ENCODE results near the gene CMKLR1. TPM values are rescaled to one million over a fixed set of nuclear protein-coding genes. Genes with fewer than 3 reads are reported as not detected.

CMKLR1 gene
- total RNA-seq, 1 experiment from 2014 or later = not detected

- Histone ChIP-seq H3K4me3 (no peak overlapping the region), H3K36me3 (no peaks in the 10 kb centered on the region), H3K27me3 (replicated peaks) (peaks cover 9% of the 10 kb centered on the region), H3K4me1 (replicated peaks) (no peaks in the 10 kb centered on the region), H3K27ac (no peak overlapping the region), H3K9me3 (replicated peaks) (no peaks in the 10 kb centered on the region)
- no peak for DNase-seq (ENCODE audit: low read depth in 1 of 2, low spot score in 2 of 2)
Observed at GRCh38 chr12:108335349-108336119, 3.6 kb downstream of the CMKLR1 start.

GRCh38 chr12:108333898-108334699 is 5.0 kb downstream of the CMKLR1 start:
- no peak overlapping the region for H3K27ac ChIP-seq
- no peak overlapping the region for H3K4me3 ChIP-seq
- no peak for DNase-seq (ENCODE audit: low read depth in 1 of 2, low spot score in 2 of 2)
- H3K4me1 ChIP-seq (replicated peaks) = no peaks in the 10 kb centered on the region
- H3K9me3 ChIP-seq (replicated peaks) = no peaks in the 10 kb centered on the region
- H3K27me3 ChIP-seq (replicated peaks) = peaks cover 9% of the 10 kb centered on the region
- no peaks in the 10 kb centered on the region for H3K36me3 ChIP-seq

DNA sequence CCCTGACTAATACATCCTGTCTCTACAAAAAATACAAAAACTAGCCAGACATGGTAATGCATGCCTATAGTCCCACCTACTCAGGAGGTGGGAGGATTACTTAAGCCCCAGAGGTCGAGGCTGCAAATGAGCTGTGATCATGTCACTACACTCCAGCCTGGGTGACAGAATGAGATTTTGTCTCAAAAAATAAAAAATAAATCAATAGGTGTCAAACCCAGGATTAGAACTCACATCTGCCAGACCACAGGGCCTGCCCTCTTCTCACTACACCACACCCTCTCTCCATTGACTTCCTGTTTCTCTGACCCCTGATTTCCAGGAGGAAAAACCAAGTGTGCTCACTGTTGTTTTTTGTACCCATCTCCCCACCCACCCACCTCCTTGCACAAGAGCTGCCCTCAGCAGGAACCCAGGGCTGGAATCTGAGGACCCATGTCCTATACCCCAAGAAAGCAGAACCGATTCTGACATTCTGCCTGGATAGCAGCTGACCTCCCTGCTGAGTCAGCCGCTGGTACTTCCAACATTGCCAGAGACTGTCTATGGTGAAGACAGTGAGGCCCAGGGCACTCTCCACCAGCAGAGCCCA is 6.2 kb downstream of the CMKLR1 start:
- no peaks in the 10 kb centered on the region for H3K4me1 ChIP-seq (replicated peaks)

GRCh38 chr12:108328420-108328819 is 10.7 kb downstream of the CMKLR1 start:
- Histone ChIP-seq H3K27me3 (replicated peaks) (no peaks in the 10 kb centered on the region), H3K27ac (no peak overlapping the region), H3K9me3 (replicated peaks) (no peaks in the 10 kb centered on the region), H3K36me3 (no peaks in the 10 kb centered on the region), H3K4me1 (replicated peaks) (no peaks in the 10 kb centered on the region), H3K4me3 (no peak overlapping the region)
- DNase-seq (ENCODE audit: low read depth in 1 of 2, low spot score in 2 of 2) = no peak

More for the DNA sequence above, 6.2 kb downstream of the CMKLR1 start:
- H3K9me3 ChIP-seq (replicated peaks) = no peaks in the 10 kb centered on the region
- no peak overlapping the region for H3K27ac ChIP-seq
- DNase-seq (ENCODE audit: low read depth in 1 of 2, low spot score in 2 of 2) = no peak
- no peak overlapping the region for H3K4me3 ChIP-seq
- H3K36me3 ChIP-seq = no peaks in the 10 kb centered on the region
- no peaks in the 10 kb centered on the region; the same call in 1 of the 2 replicates for H3K27me3 ChIP-seq (replicated peaks)

DNA sequence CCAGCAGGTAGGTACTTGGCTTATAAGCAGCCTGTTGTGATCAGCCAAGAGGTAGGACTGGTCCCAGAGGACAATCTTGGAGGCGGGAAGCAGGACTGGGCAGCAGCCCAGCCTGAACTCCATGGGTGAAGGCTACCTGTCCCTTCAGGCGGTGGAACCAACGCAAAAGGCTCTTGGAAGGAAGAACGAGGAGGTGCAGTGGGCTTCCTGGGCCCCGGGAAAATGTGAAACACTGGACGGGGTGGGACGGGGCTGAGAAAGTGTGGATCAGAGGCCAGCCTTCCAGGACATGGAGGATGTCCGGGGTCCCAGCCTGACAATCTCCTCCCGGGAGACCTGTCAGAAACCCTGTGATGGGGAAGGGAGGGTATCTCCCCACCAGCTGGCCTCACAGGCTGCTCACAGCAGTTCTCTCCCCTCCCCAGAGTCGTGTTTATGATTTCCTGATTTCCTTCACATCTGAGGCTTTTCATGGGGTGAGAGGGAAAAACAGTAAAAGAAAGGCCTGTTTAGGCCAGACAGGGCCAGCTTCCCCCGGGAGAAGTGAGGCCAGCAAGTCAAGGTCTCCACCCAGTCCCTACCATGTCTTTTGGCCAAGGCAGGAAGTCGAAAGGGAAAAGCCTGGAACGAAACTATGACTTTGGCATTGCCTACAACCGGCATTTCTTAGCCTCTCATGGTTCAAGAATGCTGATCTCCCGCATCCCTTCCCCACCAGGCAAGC is 11.3 kb downstream of the CMKLR1 start:
- no peak for DNase-seq (ENCODE audit: low read depth in 1 of 2, low spot score in 2 of 2)
- H3K27me3 ChIP-seq (replicated peaks) = no peaks in the 10 kb centered on the region
- no peaks in the 10 kb centered on the region for H3K4me1 ChIP-seq (replicated peaks)
- no peak overlapping the region for H3K27ac ChIP-seq
- H3K36me3 ChIP-seq = no peaks in the 10 kb centered on the region
- H3K4me3 ChIP-seq = no peak overlapping the region
- H3K9me3 ChIP-seq (replicated peaks) = no peaks in the 10 kb centered on the region

- no peak overlapping the region for H3K4me3 ChIP-seq
- no peak overlapping the region for H3K27ac ChIP-seq
- no peak for DNase-seq (ENCODE audit: low read depth in 1 of 2, low spot score in 2 of 2)
- no peaks in the 10 kb centered on the region for H3K9me3 ChIP-seq (replicated peaks)
- no peaks in the 10 kb centered on the region for H3K4me1 ChIP-seq (replicated peaks)
- no peaks in the 10 kb centered on the region for H3K27me3 ChIP-seq (replicated peaks)
- H3K36me3 ChIP-seq = no peaks in the 10 kb centered on the region
Observed at GRCh38 chr12:108326254-108326750, 12.8 kb downstream of the CMKLR1 start.

DNA sequence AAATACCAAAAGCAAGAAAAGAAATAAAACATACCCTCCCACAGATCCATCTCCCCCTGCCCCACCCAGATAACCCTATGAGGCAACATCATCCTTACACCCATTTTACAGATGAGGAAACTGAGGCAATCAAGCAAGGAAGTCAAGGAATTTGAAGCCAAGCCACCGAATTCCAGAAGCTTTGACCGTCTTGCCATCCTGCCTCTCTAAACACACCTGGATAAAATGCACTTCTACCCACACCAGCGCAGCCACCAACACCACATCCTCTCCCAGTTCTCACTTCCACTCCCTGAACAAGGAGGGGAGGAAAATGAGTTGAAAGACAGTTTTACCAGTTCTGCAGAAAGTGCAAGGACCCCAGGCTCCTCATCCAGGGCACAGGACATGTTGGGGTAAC is 13.6 kb downstream of the CMKLR1 start:
- H3K9me3 ChIP-seq (replicated peaks) = no peaks in the 10 kb centered on the region
- no peak overlapping the region for H3K4me3 ChIP-seq
- H3K27me3 ChIP-seq (replicated peaks) = no peaks in the 10 kb centered on the region
- no peaks in the 10 kb centered on the region for H3K36me3 ChIP-seq
- H3K4me1 ChIP-seq (replicated peaks) = no peaks in the 10 kb centered on the region
- H3K27ac ChIP-seq = no peak overlapping the region
- DNase-seq (ENCODE audit: low read depth in 1 of 2, low spot score in 2 of 2) = no peak

DNA sequence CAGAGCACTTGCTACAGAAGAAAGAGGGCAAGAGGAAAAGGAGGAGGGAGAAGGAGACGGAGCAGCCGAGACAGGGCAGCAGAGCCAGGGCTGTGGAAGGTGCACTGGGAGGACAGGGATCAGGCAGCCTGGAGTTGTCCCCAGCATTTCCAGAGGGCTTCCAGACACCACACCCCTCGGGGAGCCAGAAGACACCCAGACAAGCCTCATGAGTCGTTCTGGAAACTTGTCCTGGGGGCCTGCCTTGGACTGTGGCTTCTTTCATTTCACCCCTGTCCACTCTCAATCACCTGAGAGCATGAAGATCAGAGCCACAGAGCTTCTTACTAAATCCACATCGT is 14.1 kb downstream of the CMKLR1 start:
- Histone ChIP-seq H3K4me1 (replicated peaks) (no peaks in the 10 kb centered on the region), H3K9me3 (replicated peaks) (no peaks in the 10 kb centered on the region), H3K36me3 (no peaks in the 10 kb centered on the region), H3K27ac (no peak overlapping the region), H3K4me3 (no peak overlapping the region), H3K27me3 (replicated peaks) (no peaks in the 10 kb centered on the region)
- no peak for DNase-seq (ENCODE audit: low read depth in 1 of 2, low spot score in 2 of 2)

- Histone ChIP-seq H3K27ac (no peak overlapping the region), H3K9me3 (replicated peaks) (no peaks in the 10 kb centered on the region)
- no peak for DNase-seq (ENCODE audit: low read depth in 1 of 2, low spot score in 2 of 2)
Observed at GRCh38 chr12:108324351-108325017, 14.6 kb downstream of the CMKLR1 start.

DNA sequence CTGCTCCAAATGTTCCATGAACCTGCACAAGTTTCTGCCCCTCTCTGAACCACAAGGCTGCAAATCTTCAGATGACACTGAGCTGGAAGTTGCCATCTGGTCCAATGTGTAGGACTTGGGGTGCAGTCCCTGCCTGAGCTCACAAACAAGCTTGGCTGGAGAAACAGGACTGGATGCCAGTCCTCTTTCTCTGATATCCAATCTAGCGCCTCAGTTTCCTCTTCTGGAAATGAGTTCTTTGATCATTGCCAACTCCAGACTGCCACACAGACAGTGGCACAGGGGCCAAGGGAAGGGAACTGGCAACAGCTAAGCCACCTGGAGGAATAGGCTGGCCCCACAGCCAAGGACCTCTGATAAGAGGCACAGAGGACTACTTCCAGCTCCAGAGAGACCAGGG is 15.5 kb downstream of the CMKLR1 start:
- DNase-seq (ENCODE audit: low read depth in 1 of 2, low spot score in 2 of 2) = no peak
- H3K27ac ChIP-seq = no peak overlapping the region
- no peaks in the 10 kb centered on the region for H3K36me3 ChIP-seq
- H3K27me3 ChIP-seq (replicated peaks) = no peaks in the 10 kb centered on the region
- no peaks in the 10 kb centered on the region for H3K4me1 ChIP-seq (replicated peaks)
- H3K4me3 ChIP-seq = no peak overlapping the region
- no peaks in the 10 kb centered on the region for H3K9me3 ChIP-seq (replicated peaks)

More at GRCh38 chr12:108324351-108325017, 14.6 kb downstream of the CMKLR1 start:
- no peaks in the 10 kb centered on the region for H3K36me3 ChIP-seq
- no peaks in the 10 kb centered on the region for H3K4me1 ChIP-seq (replicated peaks)
- H3K27me3 ChIP-seq (replicated peaks) = no peaks in the 10 kb centered on the region
- H3K4me3 ChIP-seq = no peak overlapping the region

DNA sequence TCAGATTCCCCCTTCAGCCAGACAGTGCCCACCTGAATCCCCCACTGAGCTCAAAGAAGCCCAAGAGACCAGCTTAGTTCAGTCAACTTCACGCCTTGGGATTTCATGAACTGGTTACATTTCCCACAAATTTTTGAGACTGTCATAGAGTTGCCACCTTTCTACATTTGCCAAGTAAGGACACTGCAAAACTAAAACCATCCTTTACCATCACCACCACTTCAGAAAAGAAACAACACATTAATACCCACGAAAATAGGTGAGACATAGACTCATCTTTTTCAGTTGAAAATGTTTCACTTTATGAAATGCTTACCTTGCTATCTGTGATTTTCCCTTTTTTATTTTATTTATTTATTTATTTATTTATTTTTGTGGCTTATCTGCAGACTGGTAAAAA is 16.1 kb downstream of the CMKLR1 start:
- H3K27ac ChIP-seq = no peak overlapping the region

GRCh38 chr12:108321688-108322087 is 17.4 kb downstream of the CMKLR1 start:
- H3K9me3 ChIP-seq (replicated peaks) = no peaks in the 10 kb centered on the region
- H3K4me3 ChIP-seq = no peak overlapping the region
- H3K36me3 ChIP-seq = no peaks in the 10 kb centered on the region
- H3K27ac ChIP-seq = no peak overlapping the region
- H3K4me1 ChIP-seq (replicated peaks) = no peaks in the 10 kb centered on the region
- DNase-seq (ENCODE audit: low read depth in 1 of 2, low spot score in 2 of 2) = no peak
- H3K27me3 ChIP-seq (replicated peaks) = no peaks in the 10 kb centered on the region

More for the DNA sequence above, 16.1 kb downstream of the CMKLR1 start:
- Histone ChIP-seq H3K27me3 (replicated peaks) (no peaks in the 10 kb centered on the region), H3K4me1 (replicated peaks) (no peaks in the 10 kb centered on the region), H3K36me3 (no peaks in the 10 kb centered on the region), H3K4me3 (no peak overlapping the region), H3K9me3 (replicated peaks) (no peaks in the 10 kb centered on the region)
- DNase-seq (ENCODE audit: low read depth in 1 of 2, low spot score in 2 of 2) = no peak
